AG04450 (cell line): Measurements from ENCODE around the gene MTAP. TPM values are rescaled to one million over a fixed set of nuclear protein-coding genes. Genes with fewer than 3 reads are reported as not detected.

Source experiments
- CTCF ChIA-PET: fragments of 300-600, 350-600 bp; formaldehyde crosslinking; extraction: SDS; loops from one replicate; lab custom pipeline; 2022; ENCODE audit warnings: antibody characterized with exemption, inconsistent platforms; lab: Charles Lee
- POLR2A ChIA-PET: fragments of 350-600 bp; formaldehyde crosslinking; extraction: SDS; loops from one replicate; lab custom pipeline; 2021; ENCODE audit warnings: antibody characterized with exemption, inconsistent platforms; lab: Yijun Ruan, JAX
- DNase-seq: peaks from one replicate; pipeline ENCODE4 v3.0.0-alpha.2; 2011; ENCODE audit warnings: low read depth, low spot score
- H3K27ac ChIP-seq: one replicate; pipeline ENCODE4 v1.5.1; 2012; ENCODE audit warnings: low read depth, low read length, control low read depth
- H3K27me3 ChIP-seq: one replicate; pipeline ENCODE4 v1.6.0; 2012; ENCODE audit warnings: low read length; ENCODE audit not compliant: control insufficient read depth, insufficient read depth
- H3K4me3 ChIP-seq: 2 replicates; pipeline ENCODE4 v1.5.1; 2011; ENCODE audit warnings: mild to moderate bottlenecking, low read depth, low read length, control low read depth
- H3K9me3 ChIP-seq: 2 replicates; pipeline ENCODE4 v1.5.1; 2012; ENCODE audit warnings: low read length; ENCODE audit not compliant: control insufficient read depth, insufficient read depth
- CTCF ChIP-seq: IDR thresholded peaks from 2 replicates; pipeline ENCODE4 v1.5.1; 2011; ENCODE audit warnings: low read depth, low read length, control low read depth, inconsistent platforms
- polyA plus RNA-seq: library from polyadenylated mRNA; depleted of rRNA; stranded (reverse); fragments of >200 nt; gene quantifications from 2 replicates; pipeline ENCODE4 v1.2.3, GENCODE V29; 2011

MTAP gene
- polyA plus RNA-seq, 1 experiment: 26.1 TPM

- ChIA-PET CTCF (interaction anchor here (0.6 to 3.6 kb wide), 7 partner anchors 25 to 487 kb away, joined by 3 to 29 read pairs (median 6); partner anchors contain the start of gene CDKN2B), POLR2A (interaction anchor here (1.8 kb wide), 1 partner anchor 41 kb away, joined by 6 read pairs; the partner anchor contains the start of gene CDKN2B)
- no peak for DNase-seq
- TF ChIP-seq CTCF: no peak
- H3K27me3 ChIP-seq: peaks cover 52% of the 10 kb centered on the region
- H3K9me3 ChIP-seq: peaks cover 24% of the 10 kb centered on the region
- H3K27ac ChIP-seq: no peak overlapping the region
- no peak overlapping the region for H3K4me3 ChIP-seq
These were observed 165.3 kb downstream of the MTAP start for GRCh38 chr9:21967702-21968101.

- CTCF ChIA-PET: interaction anchor here (0.8 to 3.6 kb wide), 6 partner anchors 24 to 339 kb away, joined by 3 to 29 read pairs (median 8); partner anchors contain the start of gene CDKN2B
- Histone ChIP-seq H3K27me3 (peaks cover 57% of the 10 kb centered on the region), H3K27ac (no peak overlapping the region), H3K4me3 (0 out of 2 replicates have a peak overlapping the region, but pooled peaks have one; percentile 25), H3K9me3 (peaks cover 24% of the 10 kb centered on the region)
- no peak for TF ChIP-seq CTCF
- no peak for DNase-seq
- POLR2A ChIA-PET: interaction anchor here (1.8 kb wide), 1 partner anchor 40 kb away, joined by 6 read pairs; the partner anchor contains the start of gene CDKN2B
These were observed 166.0 kb downstream of the MTAP start for GRCh38 chr9:21968331-21969010.

- no peak overlapping the region for H3K27ac ChIP-seq
- no peak for TF ChIP-seq CTCF
- H3K27me3 ChIP-seq: peaks cover 64% of the 10 kb centered on the region
- peaks cover 24% of the 10 kb centered on the region for H3K9me3 ChIP-seq
- ChIA-PET POLR2A (interaction anchor here (1.8 kb wide), 1 partner anchor 39 kb away, joined by 6 read pairs; the partner anchor contains the start of gene CDKN2B), CTCF (interaction anchor here (0.6 to 3.6 kb wide), 9 partner anchors 24 to 577 kb away, joined by 3 to 29 read pairs (median 4); partner anchors contain the start of genes CDKN2A, CDKN2B and CDKN2B-AS1)
- H3K4me3 ChIP-seq: no peak overlapping the region
- no peak for DNase-seq
These were observed 166.8 kb downstream of the MTAP start for GRCh38 chr9:21969011-21969940.

- peaks cover 21% of the 10 kb centered on the region for H3K9me3 ChIP-seq
- no peak for TF ChIP-seq CTCF
- ChIA-PET POLR2A (no interaction called here), CTCF (interaction anchor here (0.7 to 3.6 kb wide), 8 partner anchors 23 to 274 kb away, joined by 3 to 29 read pairs (median 4); partner anchors contain the start of gene CDKN2B)
- H3K27ac ChIP-seq: no peak overlapping the region
- peaks cover 64% of the 10 kb centered on the region for H3K27me3 ChIP-seq
- H3K4me3 ChIP-seq: no peak overlapping the region
- no peak for DNase-seq
These were observed 167.7 kb downstream of the MTAP start for GRCh38 chr9:21969951-21970799.
